NCI-H2081 (cell line): ENCODE data around the gene FBXO2.
"Not testable (repeated sequence)": the region's sequence is repeated elsewhere in the genome, so short reads cannot be mapped to it uniquely, and the experiment has no call there.

Experiments used
- DNase-seq, 2 experiments: peaks; one replicate each; lab custom pipeline; 2025; lab: John Stamatoyannopoulos, UW

The FBXO2 gene

GRCh38 chr1:11629184-11630016 is 24.8 kb downstream of the FBXO2 start:
- DNase-seq, result no peak

DNA sequence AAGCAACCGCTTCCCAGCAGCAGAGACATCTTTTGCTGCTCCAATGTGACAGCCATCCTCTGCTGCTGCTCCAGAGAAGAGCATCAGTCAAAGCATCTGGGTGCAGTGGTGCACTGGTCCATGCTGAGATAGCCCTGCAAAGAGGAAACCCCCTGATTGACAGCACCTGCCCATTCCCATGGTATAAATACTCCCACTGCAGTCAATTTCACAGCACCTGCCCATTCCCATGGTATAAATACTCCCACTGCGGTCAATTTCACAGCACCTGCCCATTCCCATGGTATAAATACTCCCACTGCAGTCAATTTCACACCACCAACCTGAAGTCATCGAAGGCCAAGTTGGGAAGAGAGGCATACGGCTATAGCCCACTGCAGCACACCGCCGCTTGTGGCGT is 25.5 kb downstream of the FBXO2 start:
- no peak for DNase-seq

- no peak for DNase-seq
These were observed 27.7 kb downstream of the FBXO2 start for GRCh38 chr1:11626551-11626950.

GRCh38 chr1:11623702-11624101 is 30.5 kb downstream of the FBXO2 start:
- DNase-seq, result no peak

DNA sequence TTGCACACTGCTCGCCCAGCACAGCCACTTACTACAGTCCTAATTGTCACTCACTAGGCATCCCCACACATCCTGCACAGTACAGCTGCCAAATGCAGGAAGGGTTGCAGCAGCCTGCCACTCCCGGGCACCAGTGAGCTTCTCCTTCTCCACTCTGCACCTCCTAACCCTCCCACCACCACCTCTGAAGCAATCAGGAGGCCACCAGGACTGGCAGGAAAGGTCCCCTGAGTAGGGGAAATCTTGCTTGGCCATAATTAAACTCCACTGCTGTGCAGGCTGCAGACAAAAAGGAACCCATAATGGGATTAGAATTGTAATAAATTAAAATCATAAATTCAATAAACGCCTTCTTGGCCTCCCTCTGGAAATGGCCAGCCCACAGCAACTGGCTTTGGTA is 31.8 kb downstream of the FBXO2 start:
- no peak for DNase-seq

- no peak for DNase-seq
These were observed 33.3 kb downstream of the FBXO2 start for GRCh38 chr1:11620924-11621323.

DNA sequence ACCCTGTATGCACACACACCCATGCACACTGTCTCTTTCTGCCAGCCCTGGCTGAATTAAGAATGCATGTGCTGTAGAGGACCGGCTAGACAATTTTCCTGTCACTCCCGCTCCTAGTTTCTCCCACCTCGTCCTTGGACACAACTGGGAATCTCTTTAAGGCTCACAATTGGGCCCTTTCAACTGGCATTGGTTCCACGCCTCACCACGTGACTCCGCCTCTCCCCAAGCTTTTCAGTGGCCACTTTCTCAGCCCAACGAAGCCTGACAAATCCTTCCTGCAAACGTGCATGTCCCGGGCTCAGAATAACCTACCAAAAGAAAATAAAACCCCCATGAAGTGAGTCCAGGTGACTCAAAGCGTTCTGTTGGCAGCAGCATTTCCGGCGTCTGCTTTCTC is 33.8 kb downstream of the FBXO2 start:
- DNase-seq, result no peak

DNA sequence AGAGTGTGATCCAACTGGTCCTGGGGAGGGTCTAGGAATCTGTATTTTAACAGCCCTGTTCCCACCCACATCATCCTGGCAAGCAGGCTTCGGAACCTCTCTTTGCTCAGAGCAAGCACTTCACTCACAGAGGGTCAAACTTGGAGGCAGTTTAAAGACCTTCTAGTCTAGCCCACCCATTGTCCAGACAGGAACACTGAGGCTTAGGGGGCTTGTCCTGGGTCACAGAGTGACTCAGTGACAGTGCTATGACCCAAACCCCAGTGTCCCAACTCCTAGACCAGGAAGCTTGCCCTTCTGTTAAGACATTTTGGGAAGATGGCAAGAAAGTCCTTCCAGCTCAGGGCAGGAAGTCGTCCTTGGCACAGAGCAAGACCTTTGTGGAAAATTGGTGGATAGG is 36.5 kb downstream of the FBXO2 start:
- no peak for DNase-seq

DNA sequence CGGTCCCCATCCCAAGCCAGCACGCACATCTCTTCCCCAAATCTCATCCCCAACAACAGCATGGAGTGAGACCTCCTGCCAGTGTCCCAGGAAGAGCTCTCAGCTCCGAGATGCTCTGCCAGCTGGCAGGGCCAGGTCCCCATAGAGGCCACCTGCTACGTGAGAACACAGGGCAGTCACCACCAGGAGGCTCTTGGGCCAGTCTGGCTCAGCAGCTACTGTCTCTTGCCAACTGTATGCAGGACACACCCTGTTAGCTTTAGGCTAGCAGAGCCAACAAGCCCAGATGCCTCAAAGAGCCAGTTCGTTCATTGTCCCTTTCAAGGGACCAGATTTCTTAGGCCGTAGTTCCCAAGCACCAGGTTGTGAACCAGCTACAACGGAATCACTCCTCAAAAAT is 36.9 kb downstream of the FBXO2 start:
- DNase-seq, result peak in 1 of 2 experiments; percentile 14

- no peak for DNase-seq
These were observed 37.5 kb downstream of the FBXO2 start for GRCh38 chr1:11616766-11617165.

GRCh38 chr1:11615090-11615489 is 39.1 kb downstream of the FBXO2 start:
- no peak for DNase-seq

DNA sequence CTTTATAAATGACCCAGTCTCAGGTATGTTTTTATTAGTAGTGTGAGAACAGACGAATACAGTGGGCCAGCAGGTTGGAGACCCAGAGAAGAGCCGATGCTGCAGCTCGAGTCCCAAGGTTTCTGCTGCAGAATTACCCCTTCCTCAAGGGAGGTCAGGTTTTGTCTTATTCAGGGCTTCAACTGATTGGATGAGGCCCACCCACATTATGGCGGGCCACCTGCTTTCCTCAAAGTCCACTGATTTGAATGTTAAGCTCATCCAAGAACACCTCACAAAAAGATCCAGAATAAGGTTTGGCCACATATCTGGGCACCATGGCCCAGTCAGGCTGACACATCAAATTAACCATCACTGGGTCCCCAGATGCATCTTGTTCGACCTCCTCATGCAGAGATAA is 40.9 kb downstream of the FBXO2 start:
- DNase-seq, result no peak

- no peak for DNase-seq
These were observed 42.4 kb downstream of the FBXO2 start for GRCh38 chr1:11611638-11612327.

DNA sequence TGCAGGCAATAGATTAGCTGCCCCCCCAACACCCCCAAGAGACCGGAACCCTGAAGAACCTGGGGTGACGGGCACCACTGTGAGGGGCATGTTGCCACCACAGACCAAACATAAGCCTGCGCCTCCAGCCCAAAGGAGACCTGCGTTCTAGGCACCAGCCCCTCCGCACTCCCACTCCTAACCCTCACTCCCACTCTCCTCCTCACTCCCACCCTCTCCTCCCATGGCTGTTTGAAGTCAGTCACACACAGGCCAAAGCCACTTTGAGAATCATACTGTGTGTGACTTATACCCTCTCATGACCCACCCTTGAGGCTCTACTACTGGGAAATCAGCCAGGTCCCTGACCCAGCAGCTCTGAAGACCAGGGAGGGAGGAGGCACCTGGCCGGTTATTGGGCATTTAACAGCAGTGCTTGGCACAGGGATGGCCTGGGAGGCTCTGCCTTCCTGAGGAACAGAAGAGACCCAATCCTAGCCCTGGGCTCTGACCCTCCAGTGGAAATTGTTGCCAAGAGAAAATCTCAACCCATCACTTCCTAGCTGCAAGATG is 43.5 kb downstream of the FBXO2 start:
- no peak for DNase-seq

GRCh38 chr1:11609378-11609777 is 44.9 kb downstream of the FBXO2 start:
- DNase-seq, result not testable (repeated sequence)

- not testable (repeated sequence) for DNase-seq
These were observed 45.6 kb downstream of the FBXO2 start for GRCh38 chr1:11608596-11609130.

DNA sequence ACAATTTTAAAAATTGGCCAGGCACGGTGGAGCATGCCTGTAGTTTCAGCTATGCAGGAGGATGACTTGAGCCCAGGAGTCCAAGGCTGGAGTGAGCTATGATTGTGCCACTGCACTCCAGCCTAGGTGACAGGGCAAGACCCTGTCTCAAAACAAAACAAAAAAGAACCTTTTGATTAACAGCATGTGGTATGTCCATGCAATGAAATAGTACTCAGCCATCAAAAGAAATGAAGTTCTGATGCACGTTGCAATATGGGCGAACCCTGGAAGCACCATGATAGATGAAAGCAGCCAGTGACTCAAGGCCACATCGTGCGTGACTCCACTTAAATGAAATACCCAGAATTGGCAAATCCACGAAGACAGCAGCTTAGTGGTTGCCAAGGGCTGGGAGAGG is 47.5 kb downstream of the FBXO2 start:
- no peak for DNase-seq

GRCh38 chr1:11602981-11603380 is 51.2 kb downstream of the FBXO2 start:
- DNase-seq, result no peak

GRCh38 chr1:11602424-11602823 is 51.8 kb downstream of the FBXO2 start:
- no peak for DNase-seq

GRCh38 chr1:11600836-11601235 is 53.4 kb downstream of the FBXO2 start:
- DNase-seq, result no peak

DNA sequence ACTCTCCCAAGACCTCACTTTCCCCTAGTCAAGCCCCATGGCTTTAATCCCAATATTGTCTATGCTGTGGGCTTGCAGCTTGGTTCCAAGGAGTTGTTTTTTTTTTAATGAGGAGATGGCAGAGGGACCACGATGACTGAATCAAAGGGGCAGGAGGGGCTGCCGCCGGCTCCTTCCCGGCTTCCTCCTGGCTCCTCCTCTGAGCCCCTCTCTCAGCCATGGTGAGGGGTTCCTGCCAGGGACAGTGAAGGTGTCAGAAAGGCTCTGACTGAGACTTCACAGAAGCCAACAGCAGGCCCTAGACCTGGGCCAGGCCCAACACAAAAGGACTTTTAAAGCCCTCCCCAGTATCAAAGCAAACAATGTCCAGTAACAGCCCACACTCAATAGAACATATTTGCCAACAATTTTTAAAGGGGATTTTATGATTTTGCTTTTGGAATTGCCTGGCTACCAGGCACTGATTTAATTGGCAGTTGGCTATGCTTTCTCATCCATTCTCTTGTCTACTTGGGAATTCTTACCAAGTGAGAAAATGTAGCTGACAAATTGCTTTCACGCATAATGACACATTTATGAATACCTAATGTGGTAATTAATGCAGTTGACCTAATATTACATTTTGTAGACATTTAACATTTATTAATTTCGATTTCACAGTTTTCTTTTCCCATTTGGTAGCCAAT is 54.2 kb downstream of the FBXO2 start:
- DNase-seq, result no peak

- no peak for DNase-seq
These were observed 55.8 kb downstream of the FBXO2 start for GRCh38 chr1:11598461-11598860.
